Mesothelial cell of epicardium (in vitro differentiated cells): ENCODE results near the gene TIAM1. TPM values are rescaled to one million over a fixed set of nuclear protein-coding genes. Genes with fewer than 3 reads are reported as not detected.

Experiments used
- DNase-seq, 2 experiments: peaks; one replicate each; pipeline ENCODE4 v3.0.0; 2021; ENCODE audit warnings: low spot score in 2 of 2; ENCODE audit not compliant: unreplicated experiment in 2 of 2
- H3K27ac Mint-ChIP-seq: 2 replicates; pipeline ENCODE4 v1.8.0; 2021; ENCODE audit warnings: mixed read lengths
- H3K27me3 Mint-ChIP-seq: 2 replicates; pipeline ENCODE4 v1.8.0; 2021; ENCODE audit warnings: low read depth, mixed read lengths
- H3K36me3 Mint-ChIP-seq: 2 replicates; pipeline ENCODE4 v1.8.0; 2021; ENCODE audit warnings: mixed read lengths
- H3K4me1 Mint-ChIP-seq: 2 replicates; pipeline ENCODE4 v1.8.0; 2021; ENCODE audit warnings: mixed read lengths
- H3K4me3 Mint-ChIP-seq: 2 replicates; pipeline ENCODE4 v1.8.0; 2021; ENCODE audit warnings: mild to moderate bottlenecking, moderate library complexity, mixed read lengths
- H3K9me3 Mint-ChIP-seq: 2 replicates; pipeline ENCODE4 v1.8.0; 2021; ENCODE audit warnings: mixed read lengths
- CTCF ChIP-seq: fragments of 200-600 bp; sonication (generic); IDR thresholded peaks from one replicate; pipeline ENCODE4 v1.5.0; 2021; ENCODE audit warnings: antibody characterized with exemption; ENCODE audit not compliant: unreplicated experiment
- total RNA-seq: library from RNA; stranded (reverse); gene quantifications from 3 replicates; pipeline ENCODE4 v1.2.1, GENCODE V29; 2021

The TIAM1 gene
- total RNA-seq, 1 donor from 2014 or later, result 53.4 TPM

- Mint-ChIP-seq H3K4me3 (no peak overlapping the region), H3K36me3 (peaks cover 1% of the 10 kb centered on the region), H3K27me3 (no peaks in the 10 kb centered on the region), H3K27ac (no peak overlapping the region), H3K4me1 (peaks cover 14% of the 10 kb centered on the region), H3K9me3 (no peaks in the 10 kb centered on the region)
- TF ChIP-seq CTCF, result no peak
- no peak for DNase-seq
Measured at GRCh38 chr21:31173881-31174555, 170.0 kb downstream of the TIAM1 start.

DNA sequence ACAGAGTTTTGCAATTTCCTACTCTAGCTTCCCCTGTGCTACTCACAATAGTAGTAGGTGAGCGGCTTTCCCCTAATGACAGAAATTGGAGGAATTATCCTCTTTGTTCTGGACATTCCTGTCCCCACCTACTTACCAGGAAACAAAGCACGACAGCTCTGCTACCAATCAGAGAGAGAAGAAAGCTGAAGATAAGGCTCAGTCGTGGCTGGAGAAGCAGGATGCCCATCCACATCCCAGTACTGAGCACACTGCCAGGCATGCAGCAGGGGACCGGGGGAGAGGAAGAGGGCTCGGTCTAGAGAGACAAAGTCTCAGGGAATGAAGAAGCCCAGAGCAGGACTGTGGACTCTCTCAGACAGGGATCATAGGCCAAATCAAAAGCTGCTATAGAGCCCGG is 171.7 kb downstream of the TIAM1 start:
- DNase-seq, result no peak
- H3K27ac Mint-ChIP-seq, result no peak overlapping the region
- H3K4me1 Mint-ChIP-seq, result peaks cover 14% of the 10 kb centered on the region
- H3K27me3 Mint-ChIP-seq, result no peaks in the 10 kb centered on the region
- TF ChIP-seq CTCF, result no peak
- peaks cover 1% of the 10 kb centered on the region for H3K36me3 Mint-ChIP-seq
- H3K9me3 Mint-ChIP-seq, result no peaks in the 10 kb centered on the region
- no peak overlapping the region for H3K4me3 Mint-ChIP-seq

- TF ChIP-seq CTCF, result no peak
- DNase-seq, result no peak
- H3K36me3 Mint-ChIP-seq, result peaks cover 10% of the 10 kb centered on the region
- peaks cover 13% of the 10 kb centered on the region for H3K4me1 Mint-ChIP-seq
- H3K9me3 Mint-ChIP-seq, result no peaks in the 10 kb centered on the region
- H3K27me3 Mint-ChIP-seq, result no peaks in the 10 kb centered on the region
- no peak overlapping the region for H3K27ac Mint-ChIP-seq
- no peak overlapping the region for H3K4me3 Mint-ChIP-seq
Measured at GRCh38 chr21:31164713-31165694, 179.1 kb downstream of the TIAM1 start.

DNA sequence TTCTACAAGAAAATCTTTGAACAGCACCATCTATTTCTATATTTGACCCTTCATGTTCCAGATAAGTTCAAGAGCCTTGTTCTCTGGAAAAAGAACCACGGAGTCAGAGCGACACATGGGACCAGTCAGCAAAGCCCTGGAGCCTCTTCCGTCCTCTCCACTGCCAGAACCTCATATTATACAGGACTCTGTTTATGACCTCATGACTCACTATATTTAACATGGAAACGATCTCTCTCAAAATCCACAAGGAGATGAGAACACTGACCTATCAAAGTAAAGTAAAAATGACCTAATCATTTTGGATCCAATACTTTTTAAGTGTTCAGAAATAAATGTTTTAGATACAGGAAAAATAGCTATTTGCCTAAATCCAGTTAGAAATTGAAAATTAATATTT is 181.2 kb downstream of the TIAM1 start:
- DNase-seq, result no peak
- no peaks in the 10 kb centered on the region for H3K9me3 Mint-ChIP-seq
- TF ChIP-seq CTCF, result no peak
- H3K36me3 Mint-ChIP-seq, result peaks cover 12% of the 10 kb centered on the region
- H3K4me3 Mint-ChIP-seq, result no peak overlapping the region
- H3K4me1 Mint-ChIP-seq, result peaks cover 16% of the 10 kb centered on the region
- no peak overlapping the region for H3K27ac Mint-ChIP-seq
- no peaks in the 10 kb centered on the region for H3K27me3 Mint-ChIP-seq

GRCh38 chr21:31162079-31162699 is 181.9 kb downstream of the TIAM1 start:
- H3K4me1 Mint-ChIP-seq, result peaks cover 16% of the 10 kb centered on the region
- H3K27me3 Mint-ChIP-seq, result no peaks in the 10 kb centered on the region
- H3K4me3 Mint-ChIP-seq, result no peak overlapping the region
- no peak for TF ChIP-seq CTCF
- H3K27ac Mint-ChIP-seq, result no peak overlapping the region
- no peaks in the 10 kb centered on the region for H3K9me3 Mint-ChIP-seq
- no peak for DNase-seq
- H3K36me3 Mint-ChIP-seq, result peaks cover 17% of the 10 kb centered on the region
